Measurements from ENCODE around the gene TESK2. TPM values are rescaled to one million over a fixed set of nuclear protein-coding genes. Genes with fewer than 3 reads are reported as not detected.
"Not testable (repeated sequence)": the region's sequence is repeated elsewhere in the genome, so short reads cannot be mapped to it uniquely, and the experiment has no call there.

TESK2 gene
- 1.3 and 1.5 TPM in 2 replicates for total RNA-seq (2014; rRNA removed; shearing (Covaris generic); ENCODE audit: low replicate concordance)

- DNase-seq, result peak; percentile 99
- no peaks in the 10 kb centered on the region for H3K9me3 ChIP-seq (ENCODE audit: low read length)
These were observed at the start of gene TESK2 for GRCh38 chr1:45490626-45491486. TSS of gene TESK2 (minus strand) at chr1:45491163. CDS start at chr1:45457785, 33,378 bp downstream.

GRCh38 chr1:45536886-45537285 lies 45.9 kb upstream of the TESK2 start:
- H4K20me1 ChIP-seq (ENCODE audit: insufficient read depth, low read depth, low read length), result no peaks in the 10 kb centered on the region
- no peaks in the 10 kb centered on the region for H3K27me3 ChIP-seq (ENCODE audit: low read length)
- no peaks in the 10 kb centered on the region for H3K4me1 ChIP-seq (ENCODE audit: low read length)
- no peaks in the 10 kb centered on the region for H3K36me3 ChIP-seq (ENCODE audit: insufficient read depth, low read length)
- no peak overlapping the region for H3K4me3 ChIP-seq (ENCODE audit: low read length)
- no peaks in the 10 kb centered on the region for H3K9me3 ChIP-seq (ENCODE audit: low read length)
- H3K9ac ChIP-seq (ENCODE audit: low read length), result no peak overlapping the region
- H2AFZ ChIP-seq (ENCODE audit: low read length), result no peak overlapping the region
- no peak overlapping the region for H3K27ac ChIP-seq (ENCODE audit: low read length)
- no peaks in the 10 kb centered on the region for H3K79me2 ChIP-seq (ENCODE audit: low read length)
- no peak overlapping the region for H3K4me2 ChIP-seq (ENCODE audit: low read depth, low read length, poor library complexity, severe bottlenecking)
- H3K9me2 ChIP-seq (replicated peaks; ENCODE audit: insufficient read depth, low read length), result no peaks in the 10 kb centered on the region
- no peak for DNase-seq

More at GRCh38 chr1:45490626-45491486, at the start of gene TESK2:
- Histone ChIP-seq H3K4me2 (ENCODE audit: low read depth, low read length, poor library complexity, severe bottlenecking) (peak within 1 kb of the TSS; percentile 92), H3K9ac (ENCODE audit: low read length) (peak within 1 kb of the TSS; percentile 75), H3K27me3 (ENCODE audit: low read length) (no peaks in the 10 kb centered on the region), H3K79me2 (ENCODE audit: low read length) (no peaks in the 10 kb centered on the region), H3K36me3 (ENCODE audit: insufficient read depth, low read length) (no peaks in the 10 kb centered on the region), H3K27ac (ENCODE audit: low read length) (no peak within 1 kb of the TSS), H3K4me3 (ENCODE audit: low read length) (peak within 1 kb of the TSS; percentile 82), H3K4me1 (ENCODE audit: low read length) (peaks cover 19% of the 10 kb centered on the region), H3K9me2 (replicated peaks; ENCODE audit: insufficient read depth, low read length) (no peaks in the 10 kb centered on the region), H4K20me1 (ENCODE audit: insufficient read depth, low read depth, low read length) (no peaks in the 10 kb centered on the region), H2AFZ (ENCODE audit: low read length) (peak within 1 kb of the TSS; percentile 80)

DNA sequence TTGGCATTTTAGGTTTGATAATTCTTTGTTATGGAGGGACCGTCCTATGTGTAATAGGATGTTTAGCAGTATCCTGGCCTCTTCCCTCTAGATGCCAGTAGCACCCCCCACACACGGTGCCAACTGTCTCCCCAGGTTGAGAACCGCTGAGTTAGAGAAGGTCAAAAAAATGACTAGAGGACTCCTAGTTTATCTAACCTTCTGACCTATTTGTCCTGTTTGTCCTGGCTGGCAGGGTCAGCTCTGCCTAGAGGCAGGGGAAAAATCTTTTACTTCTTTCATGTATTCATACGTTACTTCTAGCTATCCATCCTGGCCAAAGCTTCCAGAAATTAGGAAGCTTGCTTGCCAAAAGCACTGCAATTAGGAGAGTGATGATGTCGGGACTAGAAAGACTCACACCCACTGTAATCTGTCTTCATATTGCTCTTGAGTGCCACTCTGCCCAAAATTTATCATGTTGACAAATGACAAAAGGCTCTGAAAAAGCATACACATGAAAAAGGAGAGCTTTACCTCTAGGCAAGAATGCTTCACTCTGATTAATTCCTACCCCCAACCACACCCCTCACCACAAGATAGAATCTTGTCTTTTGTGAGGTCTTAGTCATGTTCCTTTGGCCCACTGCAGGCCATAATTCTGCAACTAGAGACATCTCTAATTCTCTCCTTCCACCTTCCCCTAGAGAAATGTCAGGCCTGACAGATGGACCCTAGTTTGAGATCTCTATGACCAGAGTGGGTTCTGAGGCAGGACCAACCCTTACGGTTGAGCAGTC lies 45.2 kb upstream of the TESK2 start:
- DNase-seq, result no peak
- Histone ChIP-seq H3K9ac (ENCODE audit: low read length) (no peak overlapping the region), H3K79me2 (ENCODE audit: low read length) (no peaks in the 10 kb centered on the region), H3K27me3 (ENCODE audit: low read length) (no peaks in the 10 kb centered on the region), H3K4me1 (ENCODE audit: low read length) (no peaks in the 10 kb centered on the region), H3K4me2 (ENCODE audit: low read depth, low read length, poor library complexity, severe bottlenecking) (no peak overlapping the region), H2AFZ (ENCODE audit: low read length) (no peak overlapping the region), H3K36me3 (ENCODE audit: insufficient read depth, low read length) (no peaks in the 10 kb centered on the region), H3K9me3 (ENCODE audit: low read length) (no peaks in the 10 kb centered on the region), H3K9me2 (replicated peaks; ENCODE audit: insufficient read depth, low read length) (no peaks in the 10 kb centered on the region), H3K27ac (ENCODE audit: low read length) (no peak overlapping the region), H3K4me3 (ENCODE audit: low read length) (no peak overlapping the region), H4K20me1 (ENCODE audit: insufficient read depth, low read depth, low read length) (no peaks in the 10 kb centered on the region)

DNA sequence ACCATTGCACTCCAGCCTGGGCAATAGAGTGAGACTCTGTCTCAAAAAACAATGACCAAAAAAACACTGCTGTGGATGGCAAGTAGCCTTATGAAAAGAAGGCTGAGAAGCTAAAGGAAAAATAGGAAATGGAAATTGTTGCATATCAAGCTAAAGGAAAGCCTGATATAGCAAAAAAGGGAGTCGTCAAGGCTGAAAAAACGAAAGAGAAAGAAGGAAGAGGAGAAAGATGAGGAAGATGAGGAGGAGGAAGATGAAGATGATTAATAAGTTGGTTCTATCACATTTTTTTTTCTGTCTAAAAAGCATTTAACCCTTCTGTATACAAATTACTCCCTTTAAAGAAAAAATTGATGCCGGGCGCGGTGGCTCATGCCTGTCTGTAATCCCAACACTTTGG lies 40.9 kb upstream of the TESK2 start:
- no peaks in the 10 kb centered on the region for H3K27me3 ChIP-seq (ENCODE audit: low read length)
- no peak overlapping the region for H3K27ac ChIP-seq (ENCODE audit: low read length)
- no peaks in the 10 kb centered on the region for H3K9me3 ChIP-seq (ENCODE audit: low read length)
- H3K4me2 ChIP-seq (ENCODE audit: low read depth, low read length, poor library complexity, severe bottlenecking), result no peak overlapping the region
- no peaks in the 10 kb centered on the region for H4K20me1 ChIP-seq (ENCODE audit: insufficient read depth, low read depth, low read length)
- no peak overlapping the region for H3K9ac ChIP-seq (ENCODE audit: low read length)
- no peaks in the 10 kb centered on the region for H3K9me2 ChIP-seq (replicated peaks; ENCODE audit: insufficient read depth, low read length)
- no peaks in the 10 kb centered on the region for H3K79me2 ChIP-seq (ENCODE audit: low read length)
- H3K36me3 ChIP-seq (ENCODE audit: insufficient read depth, low read length), result no peaks in the 10 kb centered on the region
- no peak for DNase-seq
- H3K4me3 ChIP-seq (ENCODE audit: low read length), result no peak overlapping the region
- H3K4me1 ChIP-seq (ENCODE audit: low read length), result no peaks in the 10 kb centered on the region
- H2AFZ ChIP-seq (ENCODE audit: low read length), result no peak overlapping the region

DNA sequence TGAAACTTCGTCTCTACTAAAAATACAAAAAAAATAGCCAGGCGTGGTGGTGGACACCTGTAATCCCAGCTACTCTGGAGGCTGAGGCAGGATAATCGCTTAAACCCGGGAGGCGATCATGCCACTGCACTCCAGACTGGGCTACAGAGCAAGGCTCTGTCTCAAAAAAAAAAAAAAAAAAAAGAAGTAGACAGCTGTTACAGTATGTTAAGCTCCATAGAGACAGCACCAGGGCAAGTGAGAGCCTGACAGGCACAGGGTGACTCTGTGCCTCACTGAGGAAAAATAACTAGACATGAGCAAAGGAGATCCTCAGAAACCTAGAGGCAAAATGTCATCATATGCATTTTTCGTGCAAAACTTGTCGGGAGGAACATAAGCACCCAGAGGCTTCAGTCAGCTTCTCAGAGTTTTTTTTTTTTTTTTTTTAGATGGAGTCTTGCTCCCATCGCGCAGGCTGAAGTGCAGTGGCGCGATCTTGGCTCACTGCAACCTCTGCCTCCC lies 39.7 kb upstream of the TESK2 start:
- no peak overlapping the region for H3K4me3 ChIP-seq (ENCODE audit: low read length)
- H2AFZ ChIP-seq (ENCODE audit: low read length), result no peak overlapping the region
- H3K4me2 ChIP-seq (ENCODE audit: low read depth, low read length, poor library complexity, severe bottlenecking), result no peak overlapping the region
- no peak overlapping the region for H3K9ac ChIP-seq (ENCODE audit: low read length)
- H3K27me3 ChIP-seq (ENCODE audit: low read length), result no peaks in the 10 kb centered on the region
- H4K20me1 ChIP-seq (ENCODE audit: insufficient read depth, low read depth, low read length), result no peaks in the 10 kb centered on the region
- H3K36me3 ChIP-seq (ENCODE audit: insufficient read depth, low read length), result no peaks in the 10 kb centered on the region
- no peaks in the 10 kb centered on the region for H3K9me2 ChIP-seq (replicated peaks; ENCODE audit: insufficient read depth, low read length)
- no peak overlapping the region for H3K27ac ChIP-seq (ENCODE audit: low read length)
- no peaks in the 10 kb centered on the region for H3K9me3 ChIP-seq (ENCODE audit: low read length)
- no peaks in the 10 kb centered on the region for H3K4me1 ChIP-seq (ENCODE audit: low read length)
- H3K79me2 ChIP-seq (ENCODE audit: low read length), result no peaks in the 10 kb centered on the region
- DNase-seq, result no peak

- Histone ChIP-seq H3K27ac (ENCODE audit: low read length) (no peak overlapping the region), H3K27me3 (ENCODE audit: low read length) (no peaks in the 10 kb centered on the region), H3K9me3 (ENCODE audit: low read length) (no peaks in the 10 kb centered on the region), H3K9me2 (replicated peaks; ENCODE audit: insufficient read depth, low read length) (no peaks in the 10 kb centered on the region), H3K4me1 (ENCODE audit: low read length) (peaks cover 16% of the 10 kb centered on the region), H3K79me2 (ENCODE audit: low read length) (peaks cover 5% of the 10 kb centered on the region), H3K4me2 (ENCODE audit: low read depth, low read length, poor library complexity, severe bottlenecking) (no peak overlapping the region), H3K36me3 (ENCODE audit: insufficient read depth, low read length) (no peaks in the 10 kb centered on the region), H3K9ac (ENCODE audit: low read length) (no peak overlapping the region), H4K20me1 (ENCODE audit: insufficient read depth, low read depth, low read length) (no peaks in the 10 kb centered on the region; the same call in 1 of the 2 replicates), H3K4me3 (ENCODE audit: low read length) (no peak overlapping the region), H2AFZ (ENCODE audit: low read length) (no peak overlapping the region)
- DNase-seq, result no peak
These were observed 35.2 kb upstream of the TESK2 start for GRCh38 chr1:45526135-45526644.

DNA sequence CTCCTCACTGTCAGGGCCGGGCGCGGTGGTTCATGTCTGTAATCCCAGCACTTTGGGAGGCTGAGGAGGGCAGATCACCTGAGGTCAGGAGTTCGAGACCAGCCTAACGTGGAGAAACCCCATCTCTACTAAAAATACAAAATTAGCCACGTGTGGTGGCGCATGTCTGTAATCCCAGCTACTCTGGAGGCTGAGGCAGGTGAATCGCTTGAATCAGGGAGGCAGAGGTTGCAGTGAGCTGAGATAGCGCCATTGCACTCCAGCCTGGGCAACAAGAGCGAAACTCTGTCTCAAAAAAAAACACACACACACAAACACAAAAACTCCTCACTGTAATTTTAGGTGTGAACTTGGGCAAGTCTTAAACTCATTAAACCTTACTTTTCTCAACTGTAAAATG lies 33.0 kb upstream of the TESK2 start:
- H3K9ac ChIP-seq (ENCODE audit: low read length); H3K4me3 ChIP-seq (ENCODE audit: low read length); H3K9me3 ChIP-seq (ENCODE audit: low read length); H2AFZ ChIP-seq (ENCODE audit: low read length); H3K27ac ChIP-seq (ENCODE audit: low read length); H3K9me2 ChIP-seq (replicated peaks; ENCODE audit: insufficient read depth, low read length); H3K4me2 ChIP-seq (ENCODE audit: low read depth, low read length, poor library complexity, severe bottlenecking); H3K36me3 ChIP-seq (ENCODE audit: insufficient read depth, low read length); DNase-seq; H3K27me3 ChIP-seq (ENCODE audit: low read length): not testable (repeated sequence)
- H3K4me1 ChIP-seq (ENCODE audit: low read length), result peaks cover 30% of the 10 kb centered on the region
- peaks cover 27% of the 10 kb centered on the region for H3K79me2 ChIP-seq (ENCODE audit: low read length)
- peaks cover 15% of the 10 kb centered on the region for H4K20me1 ChIP-seq (ENCODE audit: insufficient read depth, low read depth, low read length)

DNA sequence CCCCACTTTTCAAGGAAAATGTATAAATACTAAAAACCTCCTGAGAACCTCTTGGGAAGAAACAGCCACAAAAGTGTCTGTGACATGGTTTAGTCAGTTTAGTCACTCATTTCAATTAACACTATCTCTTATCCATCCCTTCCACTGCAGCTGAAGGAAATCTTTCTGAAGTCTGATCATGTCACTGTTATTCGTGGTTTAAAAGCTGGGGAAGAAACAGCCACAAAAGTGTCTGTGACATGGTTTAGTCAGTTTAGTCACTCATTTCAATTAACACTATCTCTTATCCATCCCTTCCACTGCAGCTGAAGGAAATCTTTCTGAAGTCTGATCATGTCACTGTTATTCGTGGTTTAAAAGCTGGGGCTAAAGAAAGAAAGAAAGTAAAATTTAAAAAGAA lies 32.6 kb upstream of the TESK2 start:
- Histone ChIP-seq H3K4me1 (ENCODE audit: low read length) (peaks cover 34% of the 10 kb centered on the region), H4K20me1 (ENCODE audit: insufficient read depth, low read depth, low read length) (peaks cover 17% of the 10 kb centered on the region), H3K79me2 (ENCODE audit: low read length) (peaks cover 31% of the 10 kb centered on the region)
- not testable (repeated sequence) for H3K9me2 ChIP-seq (replicated peaks; ENCODE audit: insufficient read depth, low read length); H2AFZ ChIP-seq (ENCODE audit: low read length); H3K27me3 ChIP-seq (ENCODE audit: low read length); H3K27ac ChIP-seq (ENCODE audit: low read length); H3K4me2 ChIP-seq (ENCODE audit: low read depth, low read length, poor library complexity, severe bottlenecking); H3K4me3 ChIP-seq (ENCODE audit: low read length); H3K9ac ChIP-seq (ENCODE audit: low read length); DNase-seq; H3K36me3 ChIP-seq (ENCODE audit: insufficient read depth, low read length); H3K9me3 ChIP-seq (ENCODE audit: low read length)

Data from Karpas-422 (cell line).